ENCODE results near the gene ISM1.

Gene ISM1

DNA sequence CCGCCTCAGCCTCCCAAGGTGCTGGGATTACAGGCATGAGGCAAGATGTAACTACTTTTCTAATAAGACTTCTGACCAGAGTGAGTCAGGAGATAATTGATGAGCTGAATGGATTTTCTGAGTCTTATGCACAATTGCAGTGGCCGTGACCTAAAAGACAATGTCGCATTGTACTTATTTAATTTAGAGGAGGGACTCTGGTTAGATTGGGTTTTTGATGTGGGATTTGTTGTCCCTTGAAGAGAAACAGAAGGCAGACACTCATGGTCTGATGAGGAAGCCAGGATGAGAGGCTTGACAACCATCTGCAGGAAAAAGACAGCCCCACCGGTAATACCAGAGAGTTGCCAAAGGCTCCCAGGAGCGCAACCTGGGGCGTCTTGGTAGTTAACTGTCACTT, 68.0 kb downstream of the ISM1 start:
- TF ChIP-seq POLR2AphosphoS5 (IDR thresholded peaks at IDR 0.05; ENCODE audit: low read depth, low read length), result no peak
- no peak for TF ChIP-seq TAF1 (IDR thresholded peaks at IDR 0.05; ENCODE audit: borderline replicate concordance, low read depth, low read length)
- TF ChIP-seq POLR2A (IDR thresholded peaks at IDR 0.05; ENCODE audit: low read depth, low read length), result no peak
- FAIRE-seq (no peak), DNase-seq (ENCODE audit: insufficient read length) (no peak)

DNA sequence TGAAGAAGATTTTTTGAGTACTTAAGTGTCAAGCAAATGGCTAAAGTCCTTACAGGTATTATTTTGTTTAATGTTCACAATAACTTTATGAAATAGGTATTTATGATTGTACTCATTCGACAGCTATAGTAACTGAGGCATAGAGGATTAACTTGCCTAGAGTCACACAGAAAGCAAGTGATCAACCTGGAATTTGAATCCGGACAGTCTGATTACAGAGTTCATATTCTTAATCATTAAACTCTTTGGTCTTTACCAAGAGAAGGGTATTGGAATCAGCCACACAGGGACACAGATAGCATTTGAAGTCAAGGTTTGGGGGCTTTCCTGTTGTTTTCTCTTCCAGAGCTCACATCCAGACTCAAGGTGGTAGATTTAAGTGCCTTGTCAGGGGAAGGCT, 69.7 kb downstream of the ISM1 start:
- TF ChIP-seq POLR2AphosphoS5 (IDR thresholded peaks at IDR 0.05; ENCODE audit: low read depth, low read length) (no peak), POLR2A (IDR thresholded peaks at IDR 0.05; ENCODE audit: low read depth, low read length) (no peak), TAF1 (IDR thresholded peaks at IDR 0.05; ENCODE audit: borderline replicate concordance, low read depth, low read length) (no peak)
- DNase-seq (ENCODE audit: insufficient read length), result no peak
- FAIRE-seq, result no peak

DNA sequence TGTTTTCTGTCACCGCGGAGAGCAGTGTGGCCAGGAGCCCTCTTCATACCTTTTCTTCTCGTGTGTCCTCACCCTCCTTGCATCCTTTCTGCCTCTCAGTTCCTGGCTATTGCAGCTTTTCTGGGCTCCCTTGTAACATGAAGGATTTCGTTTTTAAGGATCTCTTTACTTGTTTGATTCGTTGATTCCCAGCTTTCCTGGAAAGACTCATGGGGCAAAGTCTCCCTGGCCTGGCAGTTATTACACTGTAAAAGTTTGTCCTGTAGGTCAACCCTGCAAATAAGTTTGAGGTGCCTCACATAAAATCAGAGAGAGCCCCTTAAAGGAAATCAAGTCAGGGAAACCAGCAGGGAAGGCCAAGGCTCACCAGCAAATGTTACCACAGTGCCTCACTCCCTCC, 70.1 kb downstream of the ISM1 start:
- FAIRE-seq (no peak), DNase-seq (ENCODE audit: insufficient read length) (no peak)
- TF ChIP-seq POLR2A (IDR thresholded peaks at IDR 0.05; ENCODE audit: low read depth, low read length), result no peak
- no peak for TF ChIP-seq POLR2AphosphoS5 (IDR thresholded peaks at IDR 0.05; ENCODE audit: low read depth, low read length)
- TF ChIP-seq TAF1 (IDR thresholded peaks at IDR 0.05; ENCODE audit: borderline replicate concordance, low read depth, low read length), result no peak

DNA sequence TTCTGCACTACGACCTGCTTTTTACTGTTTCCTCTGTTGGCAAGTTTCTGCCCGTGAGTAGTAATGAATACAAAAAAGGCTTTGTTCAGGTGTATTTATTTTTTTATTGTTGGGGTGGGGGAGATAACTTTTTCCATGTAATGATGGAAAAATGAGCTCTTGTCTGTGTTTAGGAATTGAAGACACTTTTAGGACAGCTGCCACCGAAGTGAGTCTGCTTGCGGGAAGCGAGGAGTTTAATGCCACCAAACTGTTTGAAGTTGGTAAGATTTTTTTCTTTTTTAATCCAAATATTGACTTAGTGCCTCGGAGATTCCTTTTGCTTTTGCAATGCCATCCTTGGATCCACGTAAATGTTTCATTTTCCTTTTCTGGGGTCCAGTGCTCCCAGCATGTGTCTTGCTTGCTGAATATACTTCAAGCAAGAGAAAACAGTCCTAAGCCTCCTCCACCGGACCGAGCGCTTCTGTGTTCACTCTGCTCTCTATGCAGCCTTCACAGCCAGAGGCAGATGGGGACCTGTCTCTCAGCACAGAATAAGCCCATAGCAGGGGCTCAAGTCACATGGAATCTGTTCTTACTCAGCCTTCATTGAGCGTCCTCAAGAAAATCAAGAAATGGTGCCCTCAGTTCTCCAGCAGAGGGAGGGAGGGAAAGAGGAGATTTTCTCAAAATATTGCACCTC, 71.3 kb downstream of the ISM1 start:
- DNase-seq (ENCODE audit: insufficient read length) (no peak), FAIRE-seq (no peak)
- TF ChIP-seq TAF1 (IDR thresholded peaks at IDR 0.05; ENCODE audit: borderline replicate concordance, low read depth, low read length) (no peak), POLR2A (IDR thresholded peaks at IDR 0.05; ENCODE audit: low read depth, low read length) (no peak), POLR2AphosphoS5 (IDR thresholded peaks at IDR 0.05; ENCODE audit: low read depth, low read length) (no peak)

DNA sequence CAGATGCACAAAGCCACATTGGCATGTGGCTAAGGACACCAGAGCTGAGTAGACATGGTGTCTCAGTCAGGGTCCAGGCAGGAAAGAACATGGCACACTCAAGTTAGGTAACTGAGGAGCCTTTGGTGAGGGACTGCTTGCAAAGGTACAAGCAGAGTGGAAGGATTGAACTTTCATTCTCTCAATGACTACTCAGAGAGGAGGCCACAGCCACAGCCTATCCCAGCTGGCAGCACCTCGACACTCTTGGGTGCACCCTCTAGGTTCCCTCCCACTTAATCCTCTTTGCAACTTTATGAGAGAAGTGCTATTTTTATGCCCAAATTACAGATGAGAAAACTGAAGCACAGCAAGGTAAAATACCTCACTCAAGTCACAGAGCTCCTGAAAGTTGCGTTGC, 73.4 kb downstream of the ISM1 start:
- FAIRE-seq, result no peak
- TF ChIP-seq POLR2A (IDR thresholded peaks at IDR 0.05; ENCODE audit: low read depth, low read length) (no peak), TAF1 (IDR thresholded peaks at IDR 0.05; ENCODE audit: borderline replicate concordance, low read depth, low read length) (no peak), POLR2AphosphoS5 (IDR thresholded peaks at IDR 0.05; ENCODE audit: low read depth, low read length) (no peak)
- DNase-seq (ENCODE audit: insufficient read length), result no peak

DNA sequence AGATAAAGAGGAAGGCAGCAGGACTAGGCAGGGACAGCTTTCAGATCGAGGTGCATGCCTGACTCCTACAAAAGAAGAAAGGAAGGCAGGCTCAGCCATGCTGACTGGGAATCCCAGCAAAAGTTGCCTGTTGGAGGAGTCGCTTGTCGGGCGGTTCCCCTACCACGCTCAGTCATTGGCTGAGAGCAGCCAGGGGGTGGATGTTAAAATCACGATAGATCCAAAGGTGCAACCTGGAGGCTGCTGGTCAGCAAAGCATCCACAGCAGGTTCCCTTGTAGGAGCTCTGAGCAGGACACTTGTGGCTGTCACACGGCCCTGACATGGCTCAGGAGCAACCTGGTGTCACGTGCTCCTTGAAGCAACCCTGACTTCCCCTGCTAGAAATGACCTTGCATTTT, 74.6 kb downstream of the ISM1 start:
- DNase-seq (ENCODE audit: insufficient read length) (no peak), FAIRE-seq (no peak)
- TF ChIP-seq POLR2A (IDR thresholded peaks at IDR 0.05; ENCODE audit: low read depth, low read length) (no peak), TAF1 (IDR thresholded peaks at IDR 0.05; ENCODE audit: borderline replicate concordance, low read depth, low read length) (no peak), POLR2AphosphoS5 (IDR thresholded peaks at IDR 0.05; ENCODE audit: low read depth, low read length) (no peak)

DNA sequence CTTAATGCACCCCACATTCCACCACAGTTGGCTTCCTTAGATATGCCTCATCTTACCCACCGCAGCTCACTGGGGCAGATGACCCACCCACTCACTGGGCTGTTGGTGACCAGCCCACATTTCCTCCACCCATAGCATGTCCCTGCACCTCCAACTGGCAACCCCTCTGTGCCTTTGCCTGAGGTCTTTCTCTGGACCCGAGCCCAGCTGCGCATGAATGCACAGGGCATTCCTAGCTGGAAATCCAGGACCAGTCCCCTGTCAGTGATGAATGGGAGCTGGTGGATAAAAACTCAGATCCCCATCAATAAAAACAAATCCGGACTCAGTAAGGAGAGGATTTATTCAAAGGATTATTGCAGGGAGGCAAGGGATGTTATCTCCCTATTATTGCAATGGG, 75.0 kb downstream of the ISM1 start:
- TF ChIP-seq POLR2AphosphoS5 (IDR thresholded peaks at IDR 0.05; ENCODE audit: low read depth, low read length), result no peak
- no peak for TF ChIP-seq TAF1 (IDR thresholded peaks at IDR 0.05; ENCODE audit: borderline replicate concordance, low read depth, low read length)
- no peak for TF ChIP-seq POLR2A (IDR thresholded peaks at IDR 0.05; ENCODE audit: low read depth, low read length)
- DNase-seq (ENCODE audit: insufficient read length) (no peak), FAIRE-seq (no peak)

DNA sequence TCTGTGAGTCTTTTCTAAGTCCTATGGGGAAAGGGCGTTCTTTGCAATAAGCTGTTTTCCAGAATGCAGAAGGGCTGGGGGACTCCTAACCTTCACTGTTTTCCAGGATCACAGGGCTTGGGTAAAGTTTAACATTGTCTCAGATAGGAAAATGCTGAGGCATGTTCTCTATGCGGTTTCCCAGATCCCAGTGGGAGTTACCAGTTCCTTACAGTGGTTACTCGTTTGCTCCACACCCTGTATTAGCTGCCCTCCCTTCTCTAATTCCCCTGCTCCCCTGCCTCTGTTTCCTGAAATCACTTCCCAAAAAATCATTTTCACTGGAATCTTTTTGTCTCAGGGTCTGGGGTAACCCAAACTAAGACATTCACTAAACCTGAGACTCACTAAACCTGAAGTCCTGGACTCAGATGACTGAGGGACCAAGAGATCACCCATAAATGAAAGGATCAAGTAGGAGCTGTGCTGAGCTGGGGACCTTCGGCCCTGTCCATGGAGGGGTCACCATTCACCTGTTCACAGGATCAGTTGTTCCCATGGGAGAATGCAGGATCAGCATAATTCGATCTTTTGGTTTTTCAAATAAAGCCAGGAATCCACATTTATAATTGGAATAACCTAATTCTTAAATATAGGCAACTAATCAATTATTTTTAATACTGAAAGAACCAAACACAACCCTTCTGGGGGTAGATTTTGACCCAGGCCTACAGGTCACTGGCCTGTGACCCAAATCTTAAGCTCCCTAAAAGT, 76.2 kb downstream of the ISM1 start:
- FAIRE-seq, result no peak
- TF ChIP-seq POLR2AphosphoS5 (IDR thresholded peaks at IDR 0.05; ENCODE audit: low read depth, low read length), result no peak
- no peak for TF ChIP-seq POLR2A (IDR thresholded peaks at IDR 0.05; ENCODE audit: low read depth, low read length)
- TF ChIP-seq TAF1 (IDR thresholded peaks at IDR 0.05; ENCODE audit: borderline replicate concordance, low read depth, low read length), result no peak
- DNase-seq (ENCODE audit: insufficient read length), result no peak

DNA sequence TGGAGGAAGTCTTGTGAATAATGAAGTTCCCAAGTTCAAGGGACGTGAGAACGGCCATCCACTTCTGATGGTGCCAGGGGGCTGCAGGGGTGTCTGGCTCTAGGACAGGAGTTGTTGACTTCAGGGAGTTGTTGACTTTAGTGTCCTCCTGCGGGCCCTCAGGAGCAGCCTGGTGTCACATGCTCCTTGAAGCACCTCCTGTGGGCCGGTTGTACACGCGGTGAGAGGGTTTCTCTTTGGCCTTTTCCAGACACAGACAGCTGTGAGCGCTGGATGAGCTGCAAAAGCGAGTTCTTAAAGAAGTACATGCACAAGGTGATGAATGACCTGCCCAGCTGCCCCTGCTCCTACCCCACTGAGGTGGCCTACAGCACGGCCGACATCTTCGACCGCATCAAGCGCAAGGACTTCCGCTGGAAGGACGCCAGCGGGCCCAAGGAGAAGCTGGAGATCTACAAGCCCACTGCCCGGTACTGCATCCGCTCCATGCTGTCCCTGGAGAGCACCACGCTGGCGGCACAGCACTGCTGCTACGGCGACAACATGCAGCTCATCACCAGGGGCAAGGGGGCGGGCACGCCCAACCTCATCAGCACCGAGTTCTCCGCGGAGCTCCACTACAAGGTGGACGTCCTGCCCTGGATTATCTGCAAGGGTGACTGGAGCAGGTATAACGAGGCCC, 77.8 kb downstream of the ISM1 start:
- DNase-seq (ENCODE audit: insufficient read length) (no peak), FAIRE-seq (no peak)
- TF ChIP-seq POLR2AphosphoS5 (IDR thresholded peaks at IDR 0.05; ENCODE audit: low read depth, low read length) (no peak), TAF1 (IDR thresholded peaks at IDR 0.05; ENCODE audit: borderline replicate concordance, low read depth, low read length) (no peak), POLR2A (IDR thresholded peaks at IDR 0.05; ENCODE audit: low read depth, low read length) (no peak)

DNA sequence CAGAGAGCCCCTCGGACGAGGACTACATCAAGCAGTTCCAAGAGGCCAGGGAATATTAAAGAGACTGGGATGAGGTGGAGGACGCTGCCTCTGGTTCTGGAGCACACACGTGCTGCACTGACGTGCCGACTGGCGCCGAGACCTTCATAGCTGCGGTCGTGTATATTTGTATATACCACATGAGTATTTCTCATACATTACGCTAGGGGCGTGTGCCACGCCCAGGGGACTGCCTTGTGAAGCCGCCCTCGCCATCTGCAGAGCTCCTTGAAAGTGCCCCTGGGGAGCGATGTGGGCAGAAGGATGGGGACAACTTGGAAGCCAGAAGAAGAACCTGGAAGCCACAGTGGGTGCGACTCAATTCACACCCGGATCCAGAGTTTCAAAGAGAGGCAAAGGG, 78.3 kb downstream of the ISM1 start:
- FAIRE-seq (no peak), DNase-seq (ENCODE audit: insufficient read length) (no peak)
- no peak for TF ChIP-seq POLR2A (IDR thresholded peaks at IDR 0.05; ENCODE audit: low read depth, low read length)
- no peak for TF ChIP-seq POLR2AphosphoS5 (IDR thresholded peaks at IDR 0.05; ENCODE audit: low read depth, low read length)
- TF ChIP-seq TAF1 (IDR thresholded peaks at IDR 0.05; ENCODE audit: borderline replicate concordance, low read depth, low read length), result no peak

DNA sequence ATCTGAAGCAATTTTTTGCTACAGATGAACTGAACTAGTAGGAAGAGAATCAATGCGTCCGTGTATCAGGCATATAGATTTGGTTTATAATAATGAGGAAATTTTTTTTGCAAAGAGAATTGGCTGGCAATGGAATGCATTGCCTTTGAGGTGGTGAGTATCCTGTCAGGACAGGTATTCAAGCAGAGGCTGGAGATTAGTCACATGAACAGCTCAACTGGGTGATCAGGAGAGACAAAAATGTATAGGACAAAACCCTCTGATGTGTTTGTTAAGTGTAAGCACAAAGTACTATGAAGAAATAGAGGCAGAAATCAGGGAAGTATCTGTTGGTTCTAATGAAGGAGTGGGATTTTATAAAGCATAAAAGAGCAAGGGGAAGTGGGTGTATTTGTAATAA, 80.5 kb downstream of the ISM1 start:
- no peak for FAIRE-seq

More for the DNA sequence above, 80.5 kb downstream of the ISM1 start:
- DNase-seq (ENCODE audit: insufficient read length), result no peak
- TF ChIP-seq POLR2AphosphoS5 (IDR thresholded peaks at IDR 0.05; ENCODE audit: low read depth, low read length) (no peak), POLR2A (IDR thresholded peaks at IDR 0.05; ENCODE audit: low read depth, low read length) (no peak), TAF1 (IDR thresholded peaks at IDR 0.05; ENCODE audit: borderline replicate concordance, low read depth, low read length) (no peak)

Measured in GM12892 (cell line).